IPS DF 6.9 (cell line): ENCODE results near the gene TCHHL1.

Experiments
- DNase-seq: peaks from one replicate; pipeline ENCODE4 v3.0.0-alpha.2; 2013; ENCODE audit warnings: low read depth, low spot score
- H3K27ac ChIP-seq: one replicate; pipeline ENCODE4 v1.5.1; 2013; ENCODE audit warnings: low read length, control low read depth
- H3K27me3 ChIP-seq: 2 replicates; pipeline ENCODE4 v1.6.1; 2013; ENCODE audit warnings: mild to moderate bottlenecking, low read length; ENCODE audit not compliant: control insufficient read depth, insufficient read depth
- H3K36me3 ChIP-seq: 2 replicates; pipeline ENCODE4 v1.6.1; 2013; ENCODE audit warnings: low read length; ENCODE audit not compliant: control insufficient read depth, insufficient read depth
- H3K4me1 ChIP-seq: 2 replicates; pipeline ENCODE4 v1.6.1; 2013; ENCODE audit warnings: low read length; ENCODE audit not compliant: control insufficient read depth, insufficient read depth
- H3K4me3 ChIP-seq: 2 replicates; pipeline ENCODE4 v1.5.1; 2013; ENCODE audit warnings: mild to moderate bottlenecking, low read length
- H3K9me3 ChIP-seq: 2 replicates; pipeline ENCODE4 v1.6.1; 2013; ENCODE audit warnings: low read length, inconsistent platforms; ENCODE audit not compliant: control insufficient read depth, insufficient read depth
- WGBS: extraction: QIAGEN DNeasy Blood & Tissue Kit; methylation state at CpG from one replicate; pipeline ENCODE4 v1.1.7; 2013; ENCODE audit warnings: mixed read lengths, missing lambda C conversion rate; ENCODE audit not compliant: insufficient read length, insufficient coverage; 5-methylcytosine and 5-hydroxymethylcytosine counted together

Gene TCHHL1

GRCh38 chr1:152089014-152089674 is at the start of gene TCHHL1:
TSS of gene TCHHL1 (minus strand) at chr1:152089064. CDS start at chr1:152088143, 921 bp downstream.
- DNase-seq, result no peak
- no CpG with 5 or more reads among the region's 5 CpGs for WGBS
- H3K27me3 ChIP-seq, result no peaks in the 10 kb centered on the region

GRCh38 chr1:152137215-152137614 is 48.4 kb upstream of the TCHHL1 start:
- Histone ChIP-seq H3K9me3 (no peaks in the 10 kb centered on the region), H3K4me3 (no peak overlapping the region), H3K4me1 (no peaks in the 10 kb centered on the region), H3K36me3 (no peaks in the 10 kb centered on the region), H3K27ac (no peak overlapping the region), H3K27me3 (no peaks in the 10 kb centered on the region)
- DNase-seq, result no peak

More at GRCh38 chr1:152089014-152089674, at the start of gene TCHHL1:
- no peaks in the 10 kb centered on the region for H3K4me1 ChIP-seq
- no peaks in the 10 kb centered on the region for H3K36me3 ChIP-seq
- H3K4me3 ChIP-seq, result no peak within 1 kb of the TSS
- no peaks in the 10 kb centered on the region for H3K9me3 ChIP-seq
- no peak within 1 kb of the TSS for H3K27ac ChIP-seq

- no peak for DNase-seq
- no peak overlapping the region for H3K4me3 ChIP-seq
- H3K9me3 ChIP-seq, result no peaks in the 10 kb centered on the region
- no peaks in the 10 kb centered on the region for H3K36me3 ChIP-seq
- H3K27me3 ChIP-seq, result no peaks in the 10 kb centered on the region
- H3K4me1 ChIP-seq, result no peaks in the 10 kb centered on the region
- no peak overlapping the region for H3K27ac ChIP-seq
Observed at GRCh38 chr1:152130186-152130585, 41.3 kb upstream of the TCHHL1 start.

- H3K27ac ChIP-seq, result no peak overlapping the region
- H3K36me3 ChIP-seq, result no peaks in the 10 kb centered on the region
- no peaks in the 10 kb centered on the region for H3K4me1 ChIP-seq
- H3K4me3 ChIP-seq, result no peak overlapping the region
- H3K9me3 ChIP-seq, result no peaks in the 10 kb centered on the region
- H3K27me3 ChIP-seq, result no peaks in the 10 kb centered on the region
- no peak for DNase-seq
Observed at GRCh38 chr1:152127673-152128072, 38.8 kb upstream of the TCHHL1 start.

DNA sequence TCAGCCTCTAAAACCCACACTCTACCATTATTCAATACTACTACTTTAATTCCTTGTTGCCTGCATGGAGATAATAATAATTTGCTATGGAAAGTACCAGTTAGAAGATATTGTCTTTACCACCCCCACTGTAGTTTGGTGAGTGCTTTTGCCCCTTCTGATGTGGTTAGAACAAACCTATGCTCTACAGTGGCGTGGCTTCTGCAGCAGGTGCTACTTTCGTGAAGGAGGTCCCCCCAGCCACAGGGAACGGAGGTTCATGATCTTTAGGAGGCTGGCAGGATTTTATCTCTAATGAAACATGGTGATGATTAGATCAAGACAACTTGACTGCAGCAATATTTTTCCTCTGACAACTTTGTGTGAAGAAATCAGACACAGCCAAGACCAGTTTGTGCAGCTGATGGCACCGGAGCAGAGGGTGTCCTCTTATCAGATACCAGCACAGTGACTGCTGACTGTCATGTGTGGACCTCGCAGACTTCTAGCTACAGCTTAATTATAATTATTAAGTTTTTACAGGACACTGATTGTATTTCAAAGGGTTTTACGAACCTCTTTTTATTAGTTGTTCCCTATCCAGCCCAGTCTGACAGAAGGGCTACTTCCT is 37.1 kb upstream of the TCHHL1 start:
- Histone ChIP-seq H3K27me3 (no peaks in the 10 kb centered on the region), H3K9me3 (no peaks in the 10 kb centered on the region), H3K4me3 (no peak overlapping the region), H3K4me1 (no peaks in the 10 kb centered on the region), H3K36me3 (no peaks in the 10 kb centered on the region), H3K27ac (no peak overlapping the region)
- no peak for DNase-seq
- no CpG with 5 or more reads among the region's 6 CpGs for WGBS

DNA sequence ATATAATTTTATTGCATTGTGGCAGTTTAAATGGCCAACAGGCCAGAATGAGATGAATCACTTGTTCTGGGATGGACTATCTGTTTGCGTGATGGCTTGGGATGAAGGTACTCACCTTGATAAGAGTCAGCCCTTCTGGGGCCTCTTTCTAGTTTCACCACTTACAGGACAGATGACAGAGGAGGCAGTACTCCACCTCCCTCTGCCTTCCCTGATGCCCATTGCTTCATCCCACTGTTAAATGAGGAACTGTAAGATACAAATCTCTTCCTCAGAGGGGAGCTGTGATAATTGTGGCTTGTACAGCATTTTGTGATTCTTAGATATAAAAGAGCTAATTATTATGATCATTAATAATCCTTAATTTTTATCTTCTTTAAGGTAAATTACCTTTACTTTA is 30.1 kb upstream of the TCHHL1 start:
- no CpG with 5 or more reads among the region's 1 CpG for WGBS
- no peaks in the 10 kb centered on the region for H3K9me3 ChIP-seq
- DNase-seq, result no peak
- no peaks in the 10 kb centered on the region for H3K4me1 ChIP-seq
- H3K36me3 ChIP-seq, result no peaks in the 10 kb centered on the region
- no peak overlapping the region for H3K4me3 ChIP-seq
- H3K27me3 ChIP-seq, result peaks cover 14% of the 10 kb centered on the region; the same call in 1 of the 2 replicates
- H3K27ac ChIP-seq, result no peak overlapping the region

GRCh38 chr1:152115344-152115743 is 26.5 kb upstream of the TCHHL1 start, which contains the start of gene TCHH:
TSS of gene TCHH (minus strand) at chr1:152115444. CDS start at chr1:152114080, 1,364 bp downstream.
- DNase-seq, result no peak
- no peak within 1 kb of the TSS for H3K27ac ChIP-seq
- no peak within 1 kb of the TSS for H3K4me3 ChIP-seq
- H3K4me1 ChIP-seq, result peaks cover 2% of the 10 kb centered on the region
- H3K36me3 ChIP-seq, result no peaks in the 10 kb centered on the region
- H3K9me3 ChIP-seq, result no peaks in the 10 kb centered on the region
- peaks cover 45% of the 10 kb centered on the region for H3K27me3 ChIP-seq
- WGBS, result no CpG with 5 or more reads among the region's 4 CpGs

DNA sequence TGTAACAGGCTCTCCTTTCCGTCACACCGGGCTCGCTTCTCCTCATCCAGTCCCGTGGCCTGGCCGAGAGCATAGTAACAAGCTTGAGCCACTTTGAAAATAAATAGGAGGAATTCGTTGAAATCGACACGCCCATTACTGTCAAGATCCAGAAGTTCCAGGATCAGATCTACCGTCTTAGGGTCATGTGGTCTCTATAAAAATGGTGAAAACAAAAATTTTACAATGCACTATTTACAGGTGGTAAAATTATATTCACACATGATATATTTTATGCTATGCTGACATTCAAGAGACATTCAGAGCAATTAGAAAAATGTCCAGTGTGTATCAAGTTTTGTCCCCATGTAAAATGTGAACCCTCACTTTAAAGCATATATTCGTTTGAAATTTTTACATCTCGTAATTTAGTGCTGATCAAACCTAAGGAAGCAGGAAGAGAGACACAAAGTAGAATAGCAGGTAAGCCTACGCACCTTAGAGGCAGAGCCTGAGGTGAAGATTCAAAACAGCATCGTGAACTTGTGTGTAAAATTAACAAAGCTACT is 24.1 kb upstream of the TCHHL1 start:
- Histone ChIP-seq H3K27ac (no peak overlapping the region), H3K27me3 (peaks cover 69% of the 10 kb centered on the region), H3K36me3 (no peaks in the 10 kb centered on the region), H3K4me1 (peaks cover 2% of the 10 kb centered on the region), H3K9me3 (no peaks in the 10 kb centered on the region), H3K4me3 (no peak overlapping the region)
- WGBS, result no CpG with 5 or more reads among the region's 13 CpGs
- no peak for DNase-seq

DNA sequence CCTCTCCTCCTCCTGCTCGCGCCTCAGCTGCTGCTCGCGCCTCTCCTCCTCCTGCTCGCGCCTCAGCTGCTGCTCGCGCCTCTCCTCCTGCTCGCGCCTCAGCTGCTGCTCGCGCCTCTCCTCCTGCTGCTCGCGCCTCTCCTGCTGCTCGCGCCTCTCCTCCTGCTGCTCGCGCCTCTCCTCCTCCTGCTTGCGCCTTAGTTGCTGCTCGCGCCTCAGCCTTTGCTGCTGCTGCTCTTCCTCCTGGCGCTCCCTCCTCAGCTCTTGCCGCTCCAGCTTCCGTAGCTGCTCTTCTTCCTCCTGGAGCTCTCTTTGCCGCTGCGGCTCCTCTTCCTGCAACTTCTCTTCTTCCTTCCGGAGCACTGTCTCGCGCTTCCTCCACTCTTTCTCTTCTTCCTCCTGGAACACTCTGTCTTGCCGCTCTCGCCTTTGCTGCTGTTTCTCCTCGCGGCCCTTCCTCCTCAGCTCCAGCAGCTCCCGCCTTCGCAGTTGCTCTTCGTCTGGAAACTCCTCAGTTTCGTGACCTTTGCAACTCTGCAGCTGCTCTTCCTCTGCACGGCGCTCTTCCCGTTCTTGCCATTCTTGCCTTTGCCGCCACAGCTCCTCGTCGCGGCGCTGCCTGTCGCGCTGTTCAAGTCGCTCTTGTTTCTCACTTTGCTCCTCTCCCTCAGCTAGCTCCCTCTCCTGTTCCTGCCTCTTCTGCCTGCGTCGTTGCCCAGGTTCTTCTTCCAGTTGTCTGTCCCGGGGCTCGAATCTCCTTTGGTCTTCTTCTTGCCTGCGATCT is 23.4 kb upstream of the TCHHL1 start:
- H3K27ac ChIP-seq, result no peak overlapping the region
- no peak overlapping the region; the same call in 1 of the 2 replicates for H3K4me3 ChIP-seq
- no peaks in the 10 kb centered on the region for H3K9me3 ChIP-seq
- no peaks in the 10 kb centered on the region for H3K36me3 ChIP-seq
- H3K27me3 ChIP-seq, result peaks cover 76% of the 10 kb centered on the region
- H3K4me1 ChIP-seq, result peaks cover 2% of the 10 kb centered on the region
- no peak for DNase-seq
- no CpG with 5 or more reads among the region's 53 CpGs for WGBS

DNA sequence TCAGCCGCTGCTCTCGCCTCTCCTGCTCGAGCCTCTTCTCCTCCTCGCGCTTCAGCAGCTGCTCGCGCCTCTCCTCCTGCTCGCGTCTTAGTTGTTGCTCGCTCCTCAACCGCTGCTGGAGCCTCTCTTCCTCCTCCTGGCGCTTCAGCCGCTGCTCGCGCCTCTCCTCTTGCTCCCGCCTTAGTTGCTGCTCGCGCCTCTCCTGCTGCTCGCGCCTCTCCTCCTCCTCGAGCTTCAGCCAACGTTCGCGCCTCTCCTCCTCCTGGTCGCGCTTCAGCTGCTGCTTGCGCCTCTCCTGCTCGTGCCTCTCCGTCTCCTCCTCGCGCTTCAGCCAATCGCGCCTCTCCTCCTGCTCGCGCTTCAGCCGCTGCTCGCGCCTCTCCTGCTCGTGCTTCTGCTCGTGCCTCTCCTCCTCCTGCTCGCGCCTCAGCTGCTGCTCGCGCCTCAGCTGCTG is 22.7 kb upstream of the TCHHL1 start:
- peaks cover 79% of the 10 kb centered on the region for H3K27me3 ChIP-seq
- no peak overlapping the region for H3K27ac ChIP-seq
- H3K9me3 ChIP-seq, result no peaks in the 10 kb centered on the region
- no peaks in the 10 kb centered on the region for H3K36me3 ChIP-seq
- no peak overlapping the region for H3K4me3 ChIP-seq
- no peak for DNase-seq
- H3K4me1 ChIP-seq, result peaks cover 2% of the 10 kb centered on the region
- no CpG with 5 or more reads among the region's 44 CpGs for whole genome bisulfite sequencing
